Hematopoietic multipotent progenitor cell treated with erythropoietin and hydrocortisone succinate and interleukin-3 and kit ligand, for 17 days (in vitro differentiated cells): Measurements from ENCODE around the gene MGAT4A.

ENCODE experiments used
- DNase-seq: peaks from one replicate; pipeline ENCODE4 v3.0.0-alpha.2; 2015; ENCODE audit warnings: low spot score

MGAT4A gene

DNA sequence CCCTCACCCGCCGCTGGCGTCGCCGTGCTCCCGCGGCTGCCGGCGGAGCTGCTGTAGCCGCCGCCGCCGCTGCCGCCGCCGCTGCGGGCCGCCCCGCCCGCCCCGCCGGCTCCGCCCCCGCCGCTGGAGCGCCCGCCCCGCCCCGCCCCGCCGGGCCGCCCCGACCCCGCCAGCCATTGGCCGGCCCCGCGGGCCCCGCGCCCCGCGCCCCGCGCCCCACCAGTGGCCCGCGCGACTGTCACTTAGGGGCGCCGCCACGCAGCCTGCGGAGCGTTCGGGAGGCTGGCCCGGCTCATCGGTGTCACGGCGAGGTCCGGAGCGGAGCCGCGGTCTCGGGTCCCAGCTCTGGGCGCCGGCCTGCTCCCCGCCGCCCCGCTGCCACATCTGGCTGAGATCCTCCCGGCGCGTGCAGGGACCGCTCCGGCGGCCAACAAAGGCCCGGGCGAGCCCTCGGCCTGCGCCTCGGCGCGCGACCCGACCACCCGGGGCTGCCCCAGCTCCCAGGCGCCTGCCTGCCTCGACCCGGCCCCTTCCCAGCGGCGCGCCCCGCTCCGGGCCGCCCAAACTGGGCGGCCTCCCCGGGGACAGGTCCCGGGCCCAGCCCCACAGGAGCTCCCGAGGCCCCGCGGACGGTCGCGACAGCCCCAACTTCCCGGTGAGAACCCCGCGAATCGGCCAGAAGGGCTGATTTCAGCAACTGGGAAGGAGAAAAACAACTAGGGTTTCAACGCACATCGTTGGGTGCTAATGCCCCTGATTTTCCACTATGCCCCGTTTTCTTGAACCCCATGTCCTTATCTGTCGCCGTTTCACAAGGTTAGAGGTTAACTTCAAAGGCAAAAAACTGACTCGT lies at the start of gene MGAT4A:
MGAT4A (minus strand) TSS at position 92 of the 853 bp plus-strand sequence. CDS start 4,800 bp downstream, outside the sequence.
- peak; percentile 16 for DNase-seq

DNA sequence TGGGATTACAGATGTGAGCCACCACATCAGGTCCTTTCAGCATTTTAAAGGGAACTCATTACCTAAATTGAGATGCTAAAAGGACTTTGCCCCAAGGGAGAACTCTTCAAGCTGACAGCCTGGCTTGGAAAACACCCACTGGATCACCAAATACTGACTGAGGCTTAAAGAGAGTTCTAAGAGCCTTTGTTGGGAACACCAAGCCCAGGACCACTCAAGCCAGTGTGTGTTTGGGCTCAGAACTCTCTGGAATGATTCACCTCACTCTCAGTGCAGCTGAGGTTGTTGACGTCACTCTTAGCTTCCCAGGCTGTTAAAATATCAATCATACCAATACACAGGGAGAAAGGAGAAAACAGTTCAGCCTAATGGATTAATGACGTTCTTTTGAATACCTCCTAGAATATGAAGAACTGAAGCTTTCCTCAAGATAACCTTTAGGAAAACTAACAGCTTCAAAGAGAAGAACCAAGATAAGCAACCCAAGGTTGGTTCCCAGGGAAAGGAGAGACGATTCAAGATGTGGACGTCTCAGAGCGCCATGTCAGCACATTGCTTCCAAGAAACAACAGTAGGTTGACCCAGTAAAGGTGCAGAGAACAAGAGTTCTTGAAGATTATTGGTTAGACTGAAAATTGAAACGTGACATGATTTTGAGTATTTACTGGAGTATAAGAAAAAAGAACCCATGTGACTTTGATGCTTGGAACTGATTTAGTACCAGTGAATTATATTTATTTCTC lies 48.0 kb upstream of the MGAT4A start:
- DNase-seq: no peak

DNA sequence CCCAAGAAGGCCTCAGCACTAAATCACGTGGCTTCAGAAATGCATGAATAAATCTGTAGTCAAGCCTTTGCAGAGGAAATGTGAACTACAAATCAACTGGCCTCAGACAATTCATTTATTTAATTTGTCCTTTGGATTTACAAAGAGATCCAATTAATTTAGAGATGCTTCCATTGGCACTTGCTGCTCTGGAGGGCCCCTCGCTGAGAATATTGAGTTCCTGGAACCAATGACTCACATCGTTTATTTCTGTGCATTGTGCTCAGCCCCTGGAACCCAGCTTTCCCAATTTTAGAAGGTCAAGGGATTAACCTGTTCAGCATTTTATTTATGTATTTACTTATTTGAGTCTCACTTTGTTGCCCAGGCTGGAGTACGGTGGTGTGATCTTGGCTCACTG lies 47.2 kb upstream of the MGAT4A start:
- no peak for DNase-seq

DNA sequence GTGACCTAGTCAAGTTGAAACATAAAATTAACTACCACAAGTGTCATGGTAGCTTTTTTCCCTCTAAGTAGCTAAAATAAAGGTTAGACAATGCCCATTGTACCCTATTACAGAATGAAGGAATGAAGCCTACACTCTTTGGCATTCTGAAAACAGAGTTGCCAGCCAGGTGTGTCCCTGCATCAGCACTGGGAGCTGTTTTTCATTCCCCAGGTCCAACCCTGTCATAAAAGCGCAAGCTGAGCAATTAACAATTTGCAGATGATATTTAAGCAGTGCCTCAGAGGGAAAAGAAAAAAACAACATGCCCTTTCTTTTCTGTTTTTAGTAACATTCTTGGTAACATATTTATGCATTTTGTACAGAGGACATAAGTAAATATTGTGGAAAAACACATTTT lies 46.8 kb upstream of the MGAT4A start:
- no peak for DNase-seq

DNA sequence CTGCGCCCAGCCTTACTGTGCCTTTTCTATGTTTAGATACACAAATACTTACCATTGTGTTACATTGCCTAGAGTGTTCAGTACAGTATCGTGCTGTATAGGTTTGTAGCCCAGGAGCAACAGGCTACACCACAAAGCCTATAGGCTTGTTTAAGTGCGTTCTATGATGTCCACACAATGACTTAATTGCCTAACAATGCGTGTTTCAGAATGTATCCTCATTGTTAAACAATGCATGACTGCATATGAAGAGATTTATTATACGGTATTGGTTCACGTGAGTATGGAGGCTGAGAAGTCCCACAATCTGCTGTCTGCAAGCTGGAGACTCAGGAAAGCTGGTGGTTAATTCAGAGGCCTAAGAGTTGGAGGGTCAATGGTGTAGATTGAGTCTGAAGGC lies 46.1 kb upstream of the MGAT4A start:
- DNase-seq: no peak

DNA sequence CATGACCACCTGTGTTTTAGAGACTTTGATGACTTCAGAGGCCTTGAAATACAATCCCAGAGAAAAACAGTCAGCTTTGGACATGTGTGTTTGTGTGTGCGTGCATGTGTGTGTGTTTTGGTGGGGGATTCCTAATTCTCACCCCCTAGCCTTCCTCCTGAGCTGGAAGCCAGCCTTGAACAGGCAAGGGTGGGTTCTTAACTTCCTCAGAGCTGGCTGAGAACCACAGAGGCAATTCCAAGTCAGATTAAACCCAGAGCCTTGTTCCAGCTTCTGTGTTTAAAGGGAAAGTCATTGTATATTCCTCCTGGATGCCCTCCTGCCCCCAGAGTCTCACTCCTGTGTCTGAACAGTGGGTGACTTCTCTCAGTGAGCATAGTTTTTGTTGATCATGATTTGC lies 45.2 kb upstream of the MGAT4A start:
- no peak for DNase-seq

DNA sequence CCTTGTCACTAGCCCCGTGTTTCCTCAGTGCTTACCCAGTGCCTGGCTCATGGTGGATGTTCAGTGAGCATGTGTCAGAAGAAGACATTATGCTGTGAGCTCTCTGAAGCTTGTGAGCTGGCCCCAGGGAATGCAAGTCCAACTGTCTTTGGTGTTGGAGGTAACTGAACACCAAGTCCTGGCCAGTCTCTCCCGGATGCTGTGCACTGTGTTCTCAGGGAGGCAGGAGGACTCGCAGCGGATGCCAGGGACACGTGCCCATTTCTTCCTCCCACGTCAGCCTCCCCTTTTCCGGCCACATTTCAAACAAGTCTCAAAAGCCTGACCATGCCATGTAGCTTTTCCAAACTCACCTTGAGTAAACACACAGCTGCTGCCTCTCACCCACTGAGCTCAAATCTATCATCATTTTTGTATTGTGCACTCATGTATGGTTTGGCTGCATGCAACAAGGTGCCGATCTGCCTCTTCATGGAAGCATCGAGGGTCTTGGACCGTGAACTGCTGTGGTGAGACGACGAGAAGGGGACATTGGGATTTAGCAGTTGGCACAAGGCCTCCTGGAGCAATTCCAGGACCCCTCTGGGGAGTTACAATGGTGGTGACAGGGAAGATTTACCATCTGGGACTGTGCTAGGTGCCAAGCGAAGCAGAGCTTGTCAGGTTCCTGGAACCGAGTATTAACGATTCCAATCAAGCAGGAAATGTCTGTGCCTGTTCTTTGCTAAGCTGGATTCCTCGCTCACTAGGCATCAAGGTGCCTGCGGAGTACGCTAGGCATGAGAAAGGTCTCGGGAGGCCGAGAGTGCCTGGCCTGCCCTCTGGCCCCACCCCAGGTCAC lies 44.4 kb upstream of the MGAT4A start:
- DNase-seq: no peak

DNA sequence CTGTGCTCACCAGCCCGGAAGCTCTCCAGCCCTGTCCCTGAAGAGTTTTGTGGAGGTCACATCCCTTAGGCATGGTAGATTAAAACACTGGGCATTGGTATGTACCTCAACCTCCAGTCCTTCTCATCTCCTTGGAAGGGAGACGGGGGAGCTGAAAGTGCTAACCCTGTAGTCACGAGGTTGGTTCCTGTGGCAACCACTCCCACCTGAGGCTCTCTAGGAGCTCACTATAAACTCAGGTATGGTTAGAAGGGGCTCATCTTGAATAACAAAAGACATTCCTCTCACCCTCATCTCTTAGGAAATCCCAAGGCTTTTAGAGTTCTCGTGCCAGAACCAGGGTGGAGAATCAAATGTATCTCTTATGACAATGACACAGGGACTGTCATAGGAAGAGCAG lies 43.0 kb upstream of the MGAT4A start:
- DNase-seq: no peak

DNA sequence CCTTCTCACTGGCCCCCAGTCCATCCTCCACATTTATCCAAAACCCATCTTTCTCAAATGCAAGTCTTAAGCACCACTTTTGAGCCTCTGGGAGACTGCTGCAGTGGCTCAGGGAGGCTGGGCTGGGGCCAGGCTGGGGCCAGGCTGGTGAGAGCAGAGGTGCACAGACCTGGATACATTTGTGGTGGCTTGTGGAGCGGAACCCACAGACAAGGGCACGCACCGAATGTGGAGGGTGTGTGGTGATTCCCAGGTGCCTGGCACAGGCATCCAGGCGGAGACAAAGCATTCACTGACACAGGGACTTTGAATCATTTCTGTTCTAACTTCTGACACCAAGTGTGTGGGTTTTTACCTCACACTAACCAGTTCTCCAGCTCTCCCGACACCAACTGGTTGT lies 42.2 kb upstream of the MGAT4A start:
- DNase-seq: no peak

DNA sequence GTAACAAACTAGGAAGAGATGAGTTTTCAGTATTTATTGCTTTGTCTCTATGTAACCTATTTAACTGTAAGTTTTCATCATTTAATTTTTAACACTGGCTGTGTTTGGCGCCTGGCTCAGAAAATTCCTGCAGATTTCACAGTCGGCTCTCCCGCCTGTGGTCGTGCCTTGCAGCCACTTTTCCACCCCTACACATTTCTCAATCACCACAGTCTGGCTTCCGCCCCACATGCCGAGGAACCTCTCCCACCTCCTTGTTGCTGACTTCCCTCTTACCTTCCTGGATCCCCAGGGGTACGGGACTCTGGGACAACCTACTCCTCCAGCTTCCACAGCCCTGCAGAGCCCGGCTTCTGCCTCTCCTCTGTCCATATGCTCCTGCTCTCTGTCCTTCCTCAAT lies 41.6 kb upstream of the MGAT4A start:
- no peak for DNase-seq

DNA sequence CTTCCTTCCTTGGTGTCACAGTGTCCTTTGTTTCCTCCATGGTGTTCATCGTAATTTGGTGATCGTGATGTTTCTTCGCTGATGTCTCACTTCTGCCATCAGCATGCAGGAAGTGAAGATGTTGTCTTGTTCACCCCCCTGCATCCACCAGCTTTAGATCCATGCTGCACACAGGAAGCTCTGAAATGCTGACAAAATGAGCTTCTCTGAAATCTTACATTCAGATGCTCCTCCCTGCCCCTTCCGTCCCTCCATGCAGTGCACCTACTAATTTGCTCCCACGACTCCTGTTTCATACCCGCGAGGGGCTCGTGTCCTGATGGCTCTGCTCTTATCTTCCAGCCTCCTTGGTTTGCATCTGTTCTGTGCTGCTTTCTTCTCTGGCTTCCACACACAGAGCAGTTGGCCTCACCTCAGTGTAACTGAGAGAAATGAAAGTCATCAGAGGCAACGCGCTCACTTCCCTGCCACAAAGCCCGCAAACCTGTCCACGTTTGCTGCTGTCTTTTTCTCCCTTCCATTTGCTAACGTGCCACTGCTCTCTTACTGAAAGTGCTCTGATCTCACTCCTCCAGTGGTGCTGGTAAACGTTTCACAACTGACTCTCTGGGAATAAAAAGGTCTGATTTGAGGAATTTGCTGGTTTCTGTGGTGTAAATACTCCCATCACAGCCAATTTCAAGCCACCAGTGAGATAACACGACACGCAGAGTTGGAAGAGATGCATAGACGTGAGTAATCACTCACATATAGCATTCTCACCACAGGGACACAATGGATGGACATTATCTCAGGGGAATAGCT lies 41.0 kb upstream of the MGAT4A start:
- DNase-seq: no peak

DNA sequence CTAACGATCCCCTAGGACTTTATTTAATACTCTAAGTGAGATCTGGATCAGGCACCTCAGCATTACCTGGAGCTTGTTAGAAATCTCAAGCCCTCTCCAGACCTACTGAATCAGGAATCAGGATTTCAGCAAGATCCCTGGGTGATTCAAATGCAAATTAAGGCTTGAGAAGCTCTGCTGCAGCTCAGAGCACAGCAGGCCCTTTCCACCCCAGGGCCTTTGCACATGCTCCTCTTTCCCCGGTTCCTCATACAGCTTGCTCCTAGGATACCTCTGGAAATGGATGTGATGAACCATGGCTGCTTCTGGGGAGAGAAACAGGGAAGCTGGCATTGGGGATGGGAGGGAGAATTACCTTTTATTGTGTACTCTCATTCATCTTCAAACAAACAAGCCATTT lies 40.3 kb upstream of the MGAT4A start:
- DNase-seq: no peak

DNA sequence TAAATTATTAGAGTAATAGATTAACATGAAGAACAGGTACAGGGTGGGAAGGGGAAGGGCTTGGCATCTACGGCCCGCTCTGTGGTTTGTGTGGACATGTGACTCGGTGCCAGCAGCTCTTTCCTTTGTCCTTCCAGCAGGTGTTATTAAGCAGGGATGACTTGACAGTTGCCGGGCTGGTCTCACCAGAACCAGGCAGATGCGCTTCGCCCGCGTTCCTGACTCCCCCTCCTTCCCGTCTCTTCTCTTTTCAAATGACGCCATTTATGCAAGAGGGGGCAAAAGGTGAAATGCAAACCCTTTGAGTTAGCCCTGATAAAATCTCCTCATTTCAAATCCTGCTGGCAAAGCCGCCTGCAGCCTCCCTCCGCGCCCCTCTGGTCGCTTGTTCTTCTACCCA lies 38.9 kb upstream of the MGAT4A start:
- DNase-seq: no peak

DNA sequence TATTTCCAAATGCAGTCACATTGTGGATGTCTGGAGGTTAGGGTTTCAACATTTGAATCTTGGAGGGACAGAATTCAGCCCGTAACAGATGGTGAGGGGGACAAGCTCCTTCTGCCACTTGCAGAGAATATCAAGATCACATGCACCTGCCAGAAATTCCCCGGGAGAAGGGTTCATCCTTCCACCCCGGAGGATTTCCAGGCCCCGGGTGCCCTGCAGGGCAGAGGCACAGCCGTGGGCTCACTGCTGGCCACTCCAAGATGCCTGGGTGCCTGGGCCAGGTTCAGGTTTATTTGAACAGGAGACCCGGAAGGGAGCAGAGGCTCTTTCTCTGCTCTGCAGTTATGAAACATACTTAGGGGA lies 38.2 kb upstream of the MGAT4A start:
- no peak for DNase-seq

DNA sequence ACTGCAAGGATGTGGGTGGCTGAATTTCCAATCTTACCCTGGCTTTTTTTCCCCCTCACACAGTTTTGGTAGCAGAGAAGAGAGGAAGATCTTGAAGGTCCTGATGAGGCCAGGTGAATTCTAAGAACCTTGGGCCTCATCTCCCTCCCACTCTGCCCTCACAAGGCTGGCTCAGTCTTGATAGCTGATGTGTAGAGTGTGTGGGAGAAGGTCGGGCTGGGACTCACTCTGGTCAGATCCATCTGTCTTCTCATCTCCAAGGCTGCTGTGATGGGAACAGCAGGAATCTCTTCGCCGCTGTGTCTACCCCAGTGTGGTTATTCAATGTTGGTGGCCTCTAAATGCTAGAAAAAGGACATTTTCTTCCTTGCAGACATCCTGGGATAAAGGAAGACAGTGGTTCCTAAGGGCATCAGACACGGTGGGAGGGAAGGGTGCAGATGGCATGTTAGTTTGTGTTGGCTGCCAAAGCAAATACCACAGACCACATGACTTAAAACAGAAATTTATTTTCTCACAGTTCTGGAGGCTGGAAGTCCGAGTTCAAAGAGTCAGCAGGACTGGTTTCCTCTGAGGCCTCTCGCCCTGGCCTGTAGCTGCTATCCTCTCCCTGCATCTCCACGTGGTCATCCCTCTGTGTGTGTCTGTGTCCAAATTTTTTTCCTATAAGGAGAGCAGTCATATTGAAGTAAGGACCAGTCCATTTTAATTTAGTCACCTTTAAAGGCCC lies 37.6 kb upstream of the MGAT4A start:
- DNase-seq: no peak

DNA sequence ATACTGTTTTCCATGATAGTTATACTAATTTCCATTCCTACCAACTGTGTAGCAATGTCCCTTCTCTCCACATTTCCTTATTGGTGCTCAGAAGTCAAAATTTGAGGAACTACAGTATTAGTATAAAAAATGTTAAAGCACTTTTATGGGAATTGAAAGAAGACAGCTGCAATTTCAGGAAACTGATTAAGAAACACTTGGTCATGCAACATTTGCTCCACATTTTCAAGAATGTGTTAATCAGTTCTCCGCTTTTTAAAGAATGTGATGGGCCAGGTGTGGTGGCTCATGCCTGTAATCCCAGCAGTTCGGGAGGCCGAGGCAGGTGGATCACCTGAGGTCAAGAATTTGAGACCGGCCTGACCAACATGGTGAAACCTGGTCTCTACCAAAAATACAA lies 33.6 kb upstream of the MGAT4A start:
- no peak for DNase-seq

DNA sequence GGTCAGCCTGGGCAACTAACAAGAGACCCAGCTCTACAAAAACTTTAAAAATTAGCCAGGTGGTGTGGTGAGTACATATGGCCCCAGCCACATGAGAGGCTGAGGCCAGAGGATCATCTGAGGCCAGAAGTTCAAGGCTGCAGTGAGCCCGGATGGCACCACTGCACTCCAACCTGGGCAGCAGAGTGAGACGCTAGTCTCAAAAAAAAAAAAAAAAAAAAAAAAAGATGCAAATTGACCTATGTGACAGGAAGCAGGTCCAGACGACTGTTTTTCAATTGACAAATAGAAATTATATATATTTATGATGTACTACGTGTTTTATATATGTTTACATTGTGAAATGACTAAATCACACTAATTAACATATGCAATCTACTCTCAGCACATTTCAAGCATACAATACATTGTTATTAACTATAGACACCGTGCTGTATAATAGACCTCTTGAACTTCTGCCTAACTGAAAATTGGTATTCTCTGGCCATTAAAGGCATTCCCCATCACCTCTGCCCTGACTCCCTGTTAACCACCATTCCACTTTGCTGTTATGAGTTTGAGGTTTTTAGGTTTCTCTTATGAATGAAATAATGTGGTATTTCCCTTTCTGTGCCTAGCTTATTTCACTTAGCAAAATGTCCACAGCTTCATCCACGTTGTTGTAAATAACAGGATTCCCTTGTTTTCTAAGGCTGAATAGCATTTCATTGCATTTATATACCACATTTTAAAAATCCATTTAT lies 32.4 kb upstream of the MGAT4A start:
- DNase-seq: no peak

DNA sequence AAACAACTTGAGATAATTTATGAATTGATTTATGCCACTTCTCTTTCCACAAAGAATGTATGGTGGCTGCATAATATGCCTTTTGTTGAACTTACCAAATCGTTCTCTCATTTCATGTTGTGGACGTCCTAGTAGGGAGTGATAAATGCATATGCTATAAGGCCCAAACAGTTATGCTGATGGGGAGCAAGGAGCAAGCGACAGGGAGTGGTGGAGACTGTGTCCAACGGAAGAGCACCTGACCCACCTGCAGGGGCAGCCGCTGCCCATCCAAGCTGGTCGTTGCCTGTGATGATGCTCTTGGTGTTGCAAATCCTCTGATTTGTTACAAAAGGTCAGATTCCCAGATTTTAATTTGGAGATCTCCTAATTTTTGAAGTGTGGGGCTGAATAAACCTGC lies 31.0 kb upstream of the MGAT4A start:
- DNase-seq: no peak

DNA sequence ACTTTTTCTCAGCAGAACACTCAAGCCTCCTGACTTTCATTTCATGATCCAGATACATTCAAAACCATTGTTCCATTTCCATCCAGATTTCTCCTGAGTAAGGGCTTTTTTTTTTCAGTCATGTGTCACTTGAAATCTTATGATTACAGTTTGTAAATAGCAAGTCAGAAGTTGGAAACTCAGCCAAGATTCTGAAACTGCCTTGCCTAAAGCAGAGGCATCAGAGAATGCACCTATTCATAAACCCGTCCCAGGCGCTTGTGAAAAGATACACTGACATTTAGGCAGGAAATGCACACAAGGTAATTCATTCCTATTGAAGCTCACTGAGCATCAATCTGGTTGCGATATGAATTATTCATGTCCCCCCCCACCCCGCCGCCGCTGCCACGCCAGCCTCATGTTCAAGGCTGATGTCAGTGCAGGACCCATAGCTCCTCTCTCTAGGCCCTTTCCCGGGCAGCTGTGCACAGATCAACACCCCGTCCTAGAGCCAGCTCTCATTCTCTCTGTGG lies 30.4 kb upstream of the MGAT4A start:
- no peak for DNase-seq
